ENCODE measurements around the gene REEP5.
"Not testable (repeated sequence)": the region's sequence is repeated elsewhere in the genome, so short reads cannot be mapped to it uniquely, and the experiment has no call there.

The REEP5 gene

DNA sequence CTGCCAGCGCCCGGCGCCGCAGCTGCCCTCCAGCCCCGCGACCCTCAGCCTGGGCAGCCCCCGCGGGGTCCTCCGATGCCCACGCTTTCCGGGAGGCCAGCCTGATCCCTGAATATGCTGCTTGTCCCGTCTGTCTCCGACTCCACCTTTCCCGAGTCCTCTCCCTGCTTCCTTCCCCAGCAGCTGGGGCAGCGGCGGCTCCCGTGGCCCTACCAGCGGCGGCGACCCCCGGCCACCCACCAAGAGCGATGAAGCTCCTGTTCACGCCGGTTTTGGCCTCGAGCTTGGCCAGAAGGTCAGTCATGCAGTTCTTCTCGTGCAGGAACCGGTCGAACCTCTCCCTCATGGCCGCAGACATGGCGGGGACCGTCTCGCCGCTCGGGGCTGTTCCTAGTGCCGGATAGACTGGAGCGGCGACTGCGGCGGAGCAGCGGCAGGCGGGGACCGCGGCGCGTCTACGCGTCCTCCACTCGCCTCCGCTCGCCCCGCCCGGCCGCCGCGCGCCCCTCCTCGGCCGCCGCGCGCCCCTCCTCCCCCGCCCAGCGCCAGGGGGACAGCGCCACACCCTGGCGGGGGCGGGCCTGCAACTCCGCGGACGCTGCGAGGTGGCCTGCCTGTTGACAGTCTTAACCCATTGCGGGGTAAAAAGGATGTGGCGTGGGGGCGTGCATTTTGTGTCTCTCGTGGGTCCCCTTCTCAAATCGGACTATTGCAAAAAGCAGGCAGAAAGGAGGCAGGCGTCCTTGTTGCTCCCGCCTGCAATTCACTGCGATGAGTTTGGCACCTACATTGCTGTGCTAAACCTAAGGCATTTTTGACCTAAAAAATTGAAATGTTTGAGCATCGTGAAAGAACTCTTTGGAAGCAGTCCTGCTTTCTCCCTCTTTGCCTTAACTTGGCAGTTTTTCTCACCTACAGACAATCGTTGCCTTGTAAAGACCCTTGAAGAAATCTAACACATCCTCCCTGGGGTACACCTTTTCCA lies at the start of gene REEP5:
Gene REEP5 (minus strand): TSS at position 395 of the 985 bp plus-strand sequence. CDS start 37 bp downstream, at position 358.
- TF ChIP-seq Cebpa-rat (IDR thresholded peaks at IDR 0.05): no peak
- Histone ChIP-seq H3K9ac (peak within 1 kb of the TSS; percentile 90 to 98 (median 94)), H3K4me1 (peaks cover 62 to 76% (median 69%) of the 10 kb centered on the region in 10 experiments), H3K27me3 (no peaks in the 10 kb centered on the region), H3K27ac (peak within 1 kb of the TSS; percentile 82 to 95 (median 94)), H3K9me3 (replicated peaks in 1 of 11) (no peaks in the 10 kb centered on the region), H4K20me1 (peaks cover 11 to 39% (median 26%) of the 10 kb centered on the region in 11 experiments; a peak in 18 of 22 replicates), H3K4me2 (peak within 1 kb of the TSS; percentile 76 to 97 (median 92)), H3K4me3 (peak within 1 kb of the TSS; percentile 90 to 100 (median 97)), H3K36me3 (peaks cover 25 to 34% (median 29%) of the 10 kb centered on the region in 11 experiments)

DNA sequence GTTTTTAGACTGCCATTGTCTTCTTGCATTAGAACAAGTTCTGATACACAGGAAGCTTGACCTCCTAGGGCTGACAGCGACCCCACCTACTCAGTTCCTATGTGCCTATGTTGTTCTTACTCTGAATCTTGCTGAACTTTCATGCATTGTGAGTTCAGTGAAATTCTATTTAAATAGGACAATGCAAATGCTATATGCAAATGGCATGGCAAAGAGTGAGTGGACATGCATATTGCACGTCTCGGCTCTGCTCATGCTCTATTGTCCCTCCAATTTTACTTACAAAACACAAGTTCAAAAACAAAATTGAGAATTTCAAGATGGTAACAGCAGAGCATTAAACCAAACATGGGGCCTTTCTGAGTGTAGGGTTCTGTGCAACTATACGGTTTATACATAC lies 49.2 kb upstream of the REEP5 start:
- H3K27me3 ChIP-seq: no peaks in the 10 kb centered on the region
- no peak for TF ChIP-seq Cebpa-rat (IDR thresholded peaks at IDR 0.05)
- H3K9me3 ChIP-seq (replicated peaks in 1 of 11): peaks cover 0 to 4% (median 0%) of the 10 kb centered on the region in 11 experiments; a peak in 1 of 22 replicates
- H3K36me3 ChIP-seq: no peaks in the 10 kb centered on the region
- H4K20me1 ChIP-seq: no peaks in the 10 kb centered on the region
- no peak overlapping the region for H3K4me2 ChIP-seq
- H3K4me3 ChIP-seq: no peak overlapping the region
- peaks cover 0 to 7% (median 4%) of the 10 kb centered on the region in 10 experiments; a peak in 8 of 20 replicates for H3K4me1 ChIP-seq
- no peak overlapping the region for H3K9ac ChIP-seq
- H3K27ac ChIP-seq: no peak overlapping the region

GRCh38 chr5:112968411-112969106 lies 46.5 kb upstream of the REEP5 start:
- no peak overlapping the region for H3K9ac ChIP-seq
- H3K27ac ChIP-seq: no peak overlapping the region
- no peaks in the 10 kb centered on the region for H3K36me3 ChIP-seq
- H4K20me1 ChIP-seq: no peaks in the 10 kb centered on the region
- no peak overlapping the region for H3K4me3 ChIP-seq
- H3K4me2 ChIP-seq: no peak overlapping the region
- peaks cover 0 to 10% (median 4%) of the 10 kb centered on the region in 10 experiments; a peak in 10 of 20 replicates for H3K4me1 ChIP-seq
- no peak for TF ChIP-seq Cebpa-rat (IDR thresholded peaks at IDR 0.05)
- no peaks in the 10 kb centered on the region for H3K27me3 ChIP-seq
- H3K9me3 ChIP-seq (replicated peaks in 1 of 11): no peaks in the 10 kb centered on the region

GRCh38 chr5:112967520-112968083 lies 45.6 kb upstream of the REEP5 start:
- Histone ChIP-seq H3K27ac (no peak overlapping the region), H3K4me1 (peaks cover 0 to 18% (median 6%) of the 10 kb centered on the region in 10 experiments; a peak in 10 of 20 replicates)
- TF ChIP-seq Cebpa-rat (IDR thresholded peaks at IDR 0.05): peak in 1 of 11 experiments; percentile 47; a peak in 1 of 22 replicates

GRCh38 chr5:112965733-112966306 lies 43.8 kb upstream of the REEP5 start:
- Histone ChIP-seq H3K27ac (no peak overlapping the region), H3K4me2 (no peak overlapping the region), H3K4me1 (peaks cover 0 to 23% (median 7%) of the 10 kb centered on the region in 10 experiments; a peak in 12 of 20 replicates), H3K9me3 (replicated peaks in 1 of 11) (no peaks in the 10 kb centered on the region), H3K4me3 (no peak overlapping the region), H3K9ac (no peak overlapping the region), H3K27me3 (no peaks in the 10 kb centered on the region), H4K20me1 (no peaks in the 10 kb centered on the region), H3K36me3 (no peaks in the 10 kb centered on the region)
- TF ChIP-seq Cebpa-rat (IDR thresholded peaks at IDR 0.05): no peak

More at GRCh38 chr5:112967520-112968083, 45.6 kb upstream of the REEP5 start:
- no peaks in the 10 kb centered on the region for H3K27me3 ChIP-seq
- no peak overlapping the region for H3K4me2 ChIP-seq
- H3K4me3 ChIP-seq: no peak overlapping the region
- no peaks in the 10 kb centered on the region for H3K36me3 ChIP-seq
- H3K9ac ChIP-seq: no peak overlapping the region
- H3K9me3 ChIP-seq (replicated peaks in 1 of 11): no peaks in the 10 kb centered on the region
- H4K20me1 ChIP-seq: no peaks in the 10 kb centered on the region

- Histone ChIP-seq H3K4me1 (peaks cover 4 to 45% (median 13%) of the 10 kb centered on the region in 10 experiments; a peak in 12 of 20 replicates), H3K4me2 (peak overlapping the region in 5 of 11 experiments; percentile 24 to 62 (median 56); a peak in 9 of 22 replicates), H3K9ac (peak overlapping the region in 2 of 11 experiments; percentile 23; a peak in 1 of 22 replicates), H3K27ac (peak overlapping the region in 6 of 11 experiments; percentile 0 to 64 (median 33); a peak in 10 of 22 replicates)
- H3K4me3 ChIP-seq; H3K27me3 ChIP-seq; H4K20me1 ChIP-seq; H3K36me3 ChIP-seq; H3K9me3 ChIP-seq (replicated peaks in 1 of 11): not testable (repeated sequence)
These were observed 41.3 kb upstream of the REEP5 start for GRCh38 chr5:112963374-112963733.

GRCh38 chr5:112960863-112961504 lies 39.0 kb upstream of the REEP5 start:
- H3K4me2 ChIP-seq: peak overlapping the region in 5 of 11 experiments; percentile 18 to 56 (median 26); a peak in 8 of 22 replicates
- H3K4me3 ChIP-seq: no peak overlapping the region
- no peak overlapping the region for H3K27ac ChIP-seq
- no peaks in the 10 kb centered on the region for H3K9me3 ChIP-seq (replicated peaks in 1 of 11)
- TF ChIP-seq Cebpa-rat (IDR thresholded peaks at IDR 0.05): no peak
- no peaks in the 10 kb centered on the region for H3K27me3 ChIP-seq
- H3K36me3 ChIP-seq: no peaks in the 10 kb centered on the region
- H3K9ac ChIP-seq: peak overlapping the region in 1 of 11 experiments; percentile 19; a peak in 1 of 22 replicates
- H3K4me1 ChIP-seq: peaks cover 4 to 51% (median 15%) of the 10 kb centered on the region in 10 experiments; a peak in 13 of 20 replicates
- H4K20me1 ChIP-seq: no peaks in the 10 kb centered on the region

GRCh38 chr5:112960315-112960714 lies 38.3 kb upstream of the REEP5 start:
- Histone ChIP-seq H3K27ac (no peak overlapping the region), H4K20me1 (no peaks in the 10 kb centered on the region), H3K9me3 (replicated peaks in 1 of 11) (no peaks in the 10 kb centered on the region), H3K36me3 (no peaks in the 10 kb centered on the region), H3K9ac (no peak overlapping the region), H3K4me3 (no peak overlapping the region), H3K4me1 (peaks cover 4 to 51% (median 15%) of the 10 kb centered on the region in 10 experiments; a peak in 13 of 20 replicates), H3K4me2 (peak overlapping the region in 4 of 11 experiments; percentile 21 to 56 (median 39); a peak in 6 of 22 replicates), H3K27me3 (no peaks in the 10 kb centered on the region)
- no peak for TF ChIP-seq Cebpa-rat (IDR thresholded peaks at IDR 0.05)

- Histone ChIP-seq H3K4me1 (peaks cover 4 to 51% (median 15%) of the 10 kb centered on the region in 10 experiments; a peak in 13 of 20 replicates), H3K4me2 (peak overlapping the region in 3 of 11 experiments; percentile 21 to 56 (median 26); a peak in 5 of 22 replicates)
- not testable (repeated sequence) for H3K4me3 ChIP-seq; H3K9me3 ChIP-seq (replicated peaks in 1 of 11); H3K27ac ChIP-seq; H3K9ac ChIP-seq; H3K36me3 ChIP-seq; H4K20me1 ChIP-seq; H3K27me3 ChIP-seq
These were observed 37.8 kb upstream of the REEP5 start for GRCh38 chr5:112959872-112960271.

All from BLaER1 treated with 17β-estradiol and CSF1 and Interleukin-3, amounts not matched to agents 10 nM and 100 nM (cell line).